K562 (cell line): Measurements from ENCODE around the gene MTTP. TPM values are rescaled to one million over a fixed set of nuclear protein-coding genes. Genes with fewer than 3 reads are reported as not detected.

Source experiments
- ATAC-seq: fragments of 200-7000 bp; cut with Tn5 transposase; 3 replicates; pipeline ENCODE4 v1.9.1; 2020; ENCODE audit warnings: moderate library complexity
- BruUV-seq: library from RNA; stranded (reverse); fragments of 400-500 nt; replicated peaks from 2 replicates; lab custom pipeline; 2021; lab: Mats Ljungman, UMichigan
- CTCF ChIA-PET: fragments of 300-600 bp; formaldehyde crosslinking; extraction: SDS; loops from one replicate; lab custom pipeline; 2021; ENCODE audit warnings: low intra/inter-chr PET ratio; lab: Yijun Ruan, JAX
- POLR2A ChIA-PET: fragments of 300-600, 350-650 bp; sonication (Branson Sonifier 250); formaldehyde crosslinking; extraction: SDS; loops from one replicate; lab custom pipeline; 2021; ENCODE audit warnings: antibody characterized with exemption, inconsistent platforms; lab: Yijun Ruan, JAX
- DNase-seq, 4 experiments: peaks; one replicate each; pipeline versions ENCODE4 v3.0.0 to v3.0.0-alpha.2; 2011 to 2018; ENCODE audit warnings: low spot score in 3 of 4, mixed read lengths in 3 of 4; ENCODE audit errors: extremely low read depth in 1 of 4
- FAIRE-seq: peaks from 2 replicates; lab custom pipeline; 2011; peaks lifted over from hg19 to GRCh38; lab: Jason Lieb, UNC
- H2AFZ ChIP-seq: 2 replicates; pipeline ENCODE4 v1.6.0; 2011; ENCODE audit warnings: low read depth, low read length, control low read depth, inconsistent platforms
- H3K27ac ChIP-seq: fragments of 200-600 bp; 3 replicates; pipeline ENCODE4 v1.8.0; 2011; ENCODE audit warnings: low read depth, mild to moderate bottlenecking, control low read depth, inconsistent platforms, low read length, moderate library complexity, mixed read lengths; ENCODE audit errors: extremely low read depth
- H3K27me3 ChIP-seq, 2 experiments: fragments of 300-600 bp in 1 of 2; 2 replicates in 1 of 2; 3 replicates in 1 of 2; pipeline versions ENCODE4 v1.6.0 to v1.8.0; 2011; ENCODE audit warnings: inconsistent platforms in 2 of 2, low read length in 2 of 2, mild to moderate bottlenecking in 1 of 2, mixed read lengths in 1 of 2, moderate library complexity in 1 of 2; ENCODE audit not compliant: control insufficient read depth in 2 of 2, insufficient read depth in 2 of 2
- H3K36me3 ChIP-seq: fragments of 300-600 bp; 3 replicates; pipeline ENCODE4 v1.8.0; 2011; ENCODE audit warnings: mild to moderate bottlenecking, low read length, inconsistent platforms; ENCODE audit not compliant: control insufficient read depth, insufficient read depth
- H3K4me1 ChIP-seq, 2 experiments: fragments of 200-600 bp in 1 of 2; replicated peaks in 1 of 2; 2 replicates in 1 of 2; 3 replicates in 1 of 2; pipeline versions ENCODE4 v1.5.1 to v1.8.0; 2011; ENCODE audit warnings: inconsistent platforms in 2 of 2, low read length in 2 of 2, mild to moderate bottlenecking in 1 of 2, mixed read lengths in 1 of 2, moderate library complexity in 1 of 2; ENCODE audit not compliant: control insufficient read depth in 2 of 2, insufficient read depth in 2 of 2
- H3K4me2 ChIP-seq: 2 replicates; pipeline ENCODE4 v1.6.1; 2011; ENCODE audit warnings: low read length, control low read depth, inconsistent platforms, mixed read lengths; ENCODE audit not compliant: insufficient read depth
- H3K4me3 ChIP-seq: fragments of 200-600 bp; sonication (generic), shearing (Covaris generic); 2 replicates; pipeline ENCODE4 v1.5.1; 2016; ENCODE audit warnings: control low read depth, inconsistent platforms
- H3K79me2 ChIP-seq: fragments of 200-600 bp; 3 replicates; pipeline ENCODE4 v1.8.0; 2011; ENCODE audit warnings: low read length, inconsistent platforms; ENCODE audit not compliant: control insufficient read depth, insufficient read depth
- H3K9ac ChIP-seq, 2 experiments: 2 replicates each; pipeline versions ENCODE4 v1.6.0 to v1.6.1; 2011; ENCODE audit warnings: low read depth in 2 of 2, low read length in 2 of 2, control low read depth in 1 of 2, inconsistent platforms in 1 of 2, mild to moderate bottlenecking in 1 of 2, mixed read lengths in 1 of 2; ENCODE audit not compliant: insufficient read depth in 1 of 2
- H3K9me1 ChIP-seq: one replicate; pipeline ENCODE4 v1.6.0; 2011; ENCODE audit warnings: inconsistent platforms, mild to moderate bottlenecking, low read length, moderate library complexity; ENCODE audit not compliant: control insufficient read depth, insufficient read depth
- H3K9me3 ChIP-seq: replicated peaks from 2 replicates; pipeline ENCODE4 v1.5.1; 2011; ENCODE audit warnings: low read depth, low read length, inconsistent platforms; ENCODE audit not compliant: control insufficient read depth, insufficient read depth
- H4K20me1 ChIP-seq: replicated peaks from 2 replicates; pipeline ENCODE4 v1.6.1; 2011; ENCODE audit warnings: low read length, inconsistent platforms, mixed read lengths; ENCODE audit not compliant: control insufficient read depth, insufficient read depth
- BMI1 ChIP-seq: fragments of 150-350 bp; IDR thresholded peaks from 2 replicates; pipeline ENCODE4 v1.6.1; 2014; ENCODE audit warnings: low read length
- CC2D1A ChIP-seq: fragments of 450-650 bp; IDR thresholded peaks from 2 replicates; pipeline ENCODE4 v1.6.1; 2017; ENCODE audit warnings: mild to moderate bottlenecking
- KDM2B ChIP-seq: fragments of 250-450 bp; sonication (Bioruptor Pico); IDR thresholded peaks from 2 replicates; pipeline ENCODE4 v1.8.0; 2021; ENCODE audit warnings: mild to moderate bottlenecking, moderate library complexity
- MTA1 ChIP-seq: fragments of 450-650 bp; IDR thresholded peaks from 2 replicates; pipeline ENCODE4 v1.6.1; 2017; ENCODE audit warnings: borderline replicate concordance
- NR2C2 ChIP-seq, 2 experiments: fragments of 200-800 bp in 1 of 2; sonication (Bioruptor generic) in 1 of 2; sonication (generic) in 1 of 2; formaldehyde crosslinking in 1 of 2; IDR thresholded peaks; 2 replicates each; pipeline versions ENCODE4 v1.6.1 to v1.8.0; 2016 to 2022; ENCODE audit warnings: mild to moderate bottlenecking in 1 of 2, missing compliant biosample characterization in 1 of 2, missing genetic modification characterization in 1 of 2, missing genetic modification reagents in 1 of 2
- NRF1 ChIP-seq, 2 experiments: fragments of 450-650 bp; IDR thresholded peaks in 1 of 2; conservative IDR thresholded peaks in 1 of 2; 2 replicates each; pipeline ENCODE4 v1.6.1; 2014; ENCODE audit warnings: mild to moderate bottlenecking in 2 of 2
- POLR3A ChIP-seq: IDR thresholded peaks from 2 replicates; pipeline ENCODE4 v1.6.1; 2011; ENCODE audit warnings: borderline replicate concordance, mild to moderate bottlenecking, moderate library complexity; ENCODE audit not compliant: insufficient read length, insufficient read depth; ENCODE audit errors: extremely low read depth
- RBM14 ChIP-seq: fragments of 200-400 bp; formaldehyde crosslinking; IDR thresholded peaks from 2 replicates; pipeline ENCODE4 v1.6.1; 2018; ENCODE audit warnings: low read depth, mild to moderate bottlenecking, low read length, moderate library complexity, borderline replicate concordance; ENCODE audit not compliant: insufficient read depth
- SMC3 ChIP-seq: conservative IDR thresholded peaks from 2 replicates; pipeline ENCODE4 v1.6.1; 2011; ENCODE audit warnings: low read depth, low read length, improper control_type of control experiment; ENCODE audit not compliant: insufficient read depth
- SRSF3 ChIP-seq: fragments of 200-400 bp; formaldehyde crosslinking; IDR thresholded peaks from 2 replicates; pipeline ENCODE4 v1.6.1; 2016; ENCODE audit warnings: mild to moderate bottlenecking, low read length, moderate library complexity; ENCODE audit not compliant: insufficient read depth
- STAT5A ChIP-seq: IDR thresholded peaks from 2 replicates; pipeline ENCODE4 v1.6.1; 2012; ENCODE audit warnings: low read length, inconsistent platforms, borderline replicate concordance
- TCF15 ChIP-seq: fragments of 250-450 bp; sonication (Bioruptor Pico); IDR thresholded peaks from 2 replicates; pipeline ENCODE4 v1.8.0; 2022; ENCODE audit warnings: moderate library complexity, mild to moderate bottlenecking, inconsistent platforms
- ZNF316 ChIP-seq: fragments of 450-650 bp; IDR thresholded peaks from 2 replicates; pipeline ENCODE4 v1.6.1; 2016
- ZNF324 ChIP-seq: fragments of 250-450 bp; sonication (Bioruptor Pico); IDR thresholded peaks from 2 replicates; pipeline ENCODE4 v1.4.0; 2020; ENCODE audit warnings: mild to moderate bottlenecking
- WGBS: fragments of 100-300 bp; shearing (Covaris generic); methylation state at CpG from one replicate; pipeline ENCODE4 v1.1.6; 2016; ENCODE audit warnings: low coverage, mixed read lengths; ENCODE audit not compliant: insufficient coverage; ENCODE audit errors: missing lambda C conversion rate; 5-methylcytosine and 5-hydroxymethylcytosine counted together
- in situ Hi-C: fragments of 300-500 bp; cut with MboI; formaldehyde crosslinking; loops from 4 replicates; pipeline ENCODE4 v1.15.0; 2018; ENCODE audit warnings: inconsistent platforms, mixed read lengths
- intact Hi-C: fragments of 100-400 bp; cut with micrococcal nuclease; formaldehyde crosslinking; loops from 2 replicates; pipeline ENCODE4 v1.14.2; 2022
- polyA plus RNA-seq, 8 experiments: library from polyadenylated mRNA; depleted of rRNA in 4 of 8; stranded (reverse) in 5 of 8; unstranded in 3 of 8; fragments of >200 nt; fragmentation: Nextera tagmentation in 2 of 8; fragmentation: Illumina TruSeq in 1 of 8; extraction: Ambion mirVana in 2 of 8; extraction: Trizol in 1 of 8; gene quantifications; 2 replicates each; pipeline versions ENCODE4 v1.2.1 to v1.2.3, GENCODE V29; 2011 to 2014; ENCODE audit warnings: inconsistent platforms in 1 of 8, missing spikeins in 1 of 8
- total RNA-seq, 7 experiments: library from RNA; depleted of rRNA in 6 of 7; stranded (reverse); fragments of >200 nt in 6 of 7; fragmentation: Illumina TruSeq in 2 of 7; extraction: Trizol in 2 of 7; gene quantifications; 2 replicates each; pipeline versions ENCODE4 v1.2.1 to v1.2.3, GENCODE V29; 2011 to 2021; ENCODE audit warnings: low replicate concordance in 1 of 7
- TF ChIP-seq, protein P1 (sequence below), 2 experiments: fragments of 200-800 bp in 1 of 2; sonication (Bioruptor generic) in 1 of 2; sonication (generic) in 1 of 2; formaldehyde crosslinking in 1 of 2; IDR thresholded peaks in 1 of 2; conservative IDR thresholded peaks in 1 of 2; 2 replicates each; pipeline versions ENCODE4 v1.5.0 to v1.6.1; 2016 to 2020; ENCODE audit warnings: missing compliant biosample characterization in 1 of 2, missing genetic modification characterization in 1 of 2, missing genetic modification reagents in 1 of 2
- TF ChIP-seq, protein P2 (sequence below): fragments of 250-450 bp; sonication (Bioruptor Pico); IDR thresholded peaks from 2 replicates; pipeline ENCODE4 v1.4.0; 2020; ENCODE audit warnings: mild to moderate bottlenecking, moderate library complexity

The MTTP gene
- total and polyA plus RNA-seq, 9 of the 15 experiments (the other 6 are each of a cell fraction or from before 2014, with no cell fraction given): 0.01 to 0.29 (median 0.04) TPM; not detected in 2

GRCh38 chr4:99563310-99564186 lies 11.1 kb upstream of the MTTP start, which contains the start of gene TRMT10A:
TSS of gene TRMT10A (minus strand) at chr4:99564039. CDS start at chr4:99559338, 4,701 bp downstream.
- peak within 1 kb of the TSS; percentile 65 for H3K4me3 ChIP-seq
- CTCF ChIA-PET: no interaction called here
- H3K36me3 ChIP-seq: no peaks in the 10 kb centered on the region
- under 1% methylated on average over 46 of the region's 48 CpGs for WGBS
- H3K9me1 ChIP-seq: no peaks in the 10 kb centered on the region
- no peaks in the 10 kb centered on the region for H3K27me3 ChIP-seq
- H3K79me2 ChIP-seq: no peaks in the 10 kb centered on the region
- DNase-seq: peak; percentile 83 to 98 (median 86)
- peaks cover 0 to 4% of the 10 kb centered on the region in 2 experiments; a peak in 1 of 5 replicates for H3K4me1 ChIP-seq
- peak within 1 kb of the TSS; percentile 96 for H3K27ac ChIP-seq
- peak within 1 kb of the TSS; percentile 90 to 93 for H3K9ac ChIP-seq
- peak; percentile 97 for FAIRE-seq
- POLR2A ChIA-PET: interaction anchor here (0.6 to 1.3 kb wide), 9 partner anchors 11 to 1173 kb away, joined by 3 to 8 read pairs (median 4); partner anchors contain the start of genes DNAJB14, LAMTOR3 and MTTP
- in situ Hi-C loops (loop anchor here (10.0 kb wide), 2 partner anchors 231 to 311 kb away; no protein-coding TSS in a partner anchor), intact Hi-C loops (loop anchor here (1.0 to 5.0 kb wide), 2 partner anchors 160 to 384 kb away; partner anchors contain the start of gene DNAJB14)
- H4K20me1 ChIP-seq: no peaks in the 10 kb centered on the region
- peak within 1 kb of the TSS; percentile 93 for H3K4me2 ChIP-seq
- peak within 1 kb of the TSS; percentile 98 for H2AFZ ChIP-seq
- H3K9me3 ChIP-seq: no peaks in the 10 kb centered on the region
- ATAC-seq: peak; percentile 94
- no TSS peak for BruUV-seq
- TF ChIP-seq NR2C2 (CRISPR knock-in tag; IDR thresholded peaks at IDR 0.05) (peak; percentile 74; the same call in 1 of the 2 replicates), NR2C2 (tag; IDR thresholded peaks at IDR 0.05) (peak; percentile 98), KDM2B (CRISPR knock-in tag) (no peak), RBM14 (no peak), SRSF3 (no peak), POLR3A (no peak), ZNF316 (peak; percentile 30; the same call in 1 of the 2 replicates), TCF15 (CRISPR knock-in tag) (no peak), SMC3 (no peak), MTA1 (peak; percentile 97), NRF1 (conservative IDR thresholded peaks at IDR 0.05 in 1 of 2, IDR thresholded peaks at IDR 0.05 in 1 of 2) (peak; percentile 62 to 73), ZNF324 (CRISPR knock-in tag) (no peak), BMI1 (no peak), STAT5A (no peak), CC2D1A (peak; percentile 71; the same call in 1 of the 2 replicates)
- TF ChIP-seq, protein P1, sequence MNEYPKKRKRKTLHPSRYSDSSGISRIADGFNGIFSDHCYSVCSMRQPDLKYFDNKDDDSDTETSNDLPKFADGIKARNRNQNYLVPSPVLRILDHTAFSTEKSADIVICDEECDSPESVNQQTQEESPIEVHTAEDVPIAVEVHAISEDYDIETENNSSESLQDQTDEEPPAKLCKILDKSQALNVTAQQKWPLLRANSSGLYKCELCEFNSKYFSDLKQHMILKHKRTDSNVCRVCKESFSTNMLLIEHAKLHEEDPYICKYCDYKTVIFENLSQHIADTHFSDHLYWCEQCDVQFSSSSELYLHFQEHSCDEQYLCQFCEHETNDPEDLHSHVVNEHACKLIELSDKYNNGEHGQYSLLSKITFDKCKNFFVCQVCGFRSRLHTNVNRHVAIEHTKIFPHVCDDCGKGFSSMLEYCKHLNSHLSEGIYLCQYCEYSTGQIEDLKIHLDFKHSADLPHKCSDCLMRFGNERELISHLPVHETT (CRISPR knock-in tag; conservative IDR thresholded peaks at IDR 0.05 in 1 of 2, IDR thresholded peaks at IDR 0.05 in 1 of 2): peak in 1 of 2 experiments; percentile 38; a peak in 1 of 4 replicates
- TF ChIP-seq, protein P2, sequence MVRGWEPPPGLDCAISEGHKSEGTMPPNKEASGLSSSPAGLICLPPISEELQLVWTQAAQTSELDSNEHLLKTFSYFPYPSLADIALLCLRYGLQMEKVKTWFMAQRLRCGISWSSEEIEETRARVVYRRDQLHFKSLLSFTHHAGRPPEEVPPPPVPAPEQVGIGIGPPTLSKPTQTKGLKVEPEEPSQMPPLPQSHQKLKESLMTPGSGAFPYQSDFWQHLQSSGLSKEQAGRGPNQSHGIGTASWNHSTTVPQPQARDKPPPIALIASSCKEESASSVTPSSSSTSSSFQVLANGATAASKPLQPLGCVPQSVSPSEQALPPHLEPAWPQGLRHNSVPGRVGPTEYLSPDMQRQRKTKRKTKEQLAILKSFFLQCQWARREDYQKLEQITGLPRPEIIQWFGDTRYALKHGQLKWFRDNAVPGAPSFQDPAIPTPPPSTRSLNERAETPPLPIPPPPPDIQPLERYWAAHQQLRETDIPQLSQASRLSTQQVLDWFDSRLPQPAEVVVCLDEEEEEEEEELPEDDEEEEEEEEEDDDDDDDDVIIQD: no peak
